SJSA1 (cell line): ENCODE data around the gene MYLK2. TPM values are rescaled to one million over a fixed set of nuclear protein-coding genes. Genes with fewer than 3 reads are reported as not detected.

ENCODE experiments used
- DNase-seq, 2 experiments: peaks; one replicate each; pipeline ENCODE4 v3.0.0-alpha.2; 2015 to 2020; ENCODE audit warnings: low spot score in 2 of 2, low read depth in 1 of 2
- H3K27ac ChIP-seq: fragments of 250-450 bp; sonication (Bioruptor Pico); 2 replicates; pipeline ENCODE4 v1.5.1; 2020; ENCODE audit warnings: mild to moderate bottlenecking, moderate library complexity
- H3K27me3 ChIP-seq: fragments of 250-450 bp; sonication (Bioruptor Pico); replicated peaks from 2 replicates; pipeline ENCODE4 v1.5.1; 2020; ENCODE audit warnings: mild to moderate bottlenecking, moderate library complexity
- H3K36me3 ChIP-seq: fragments of 250-450 bp; sonication (Bioruptor Pico); 2 replicates; pipeline ENCODE4 v1.5.1; 2020; ENCODE audit warnings: mild to moderate bottlenecking
- H3K4me1 ChIP-seq: fragments of 250-450 bp; sonication (Bioruptor Pico); replicated peaks from 2 replicates; pipeline ENCODE4 v1.6.1; 2021; ENCODE audit warnings: mild to moderate bottlenecking
- H3K4me3 ChIP-seq: fragments of 250-450 bp; sonication (Bioruptor Pico); 2 replicates; pipeline ENCODE4 v1.5.1; 2020; ENCODE audit warnings: mild to moderate bottlenecking
- H3K9me3 ChIP-seq: fragments of 250-450 bp; sonication (Bioruptor Pico); replicated peaks from 2 replicates; pipeline ENCODE4 v1.5.1; 2020; ENCODE audit warnings: mild to moderate bottlenecking
- total RNA-seq: library from RNA; depleted of rRNA; stranded (reverse); fragments of >200 nt; shearing (Covaris generic); gene quantifications from 2 replicates; pipeline ENCODE4 v1.2.3, GENCODE V29; 2014

The MYLK2 gene
- total RNA-seq, 1 experiment from 2014 or later = 0.82 TPM

- Histone ChIP-seq H3K36me3 (no peaks in the 10 kb centered on the region), H3K27ac (no peak overlapping the region), H3K9me3 (no peaks in the 10 kb centered on the region), H3K4me3 (no peak overlapping the region), H3K4me1 (peaks cover 9% of the 10 kb centered on the region), H3K27me3 (peaks cover 20% of the 10 kb centered on the region)
- DNase-seq = peak in 1 of 2 experiments; percentile 22
Observed at GRCh38 chr20:31859998-31860380, 40.8 kb downstream of the MYLK2 start.

GRCh38 chr20:31860390-31861134 lies 41.4 kb downstream of the MYLK2 start:
- no peak overlapping the region for H3K4me3 ChIP-seq
- H3K27ac ChIP-seq = no peak overlapping the region
- peak in 1 of 2 experiments; percentile 40 for DNase-seq

GRCh38 chr20:31861135-31861384 lies 41.9 kb downstream of the MYLK2 start:
- H3K9me3 ChIP-seq = no peaks in the 10 kb centered on the region
- peak overlapping the region; percentile 37 for H3K4me3 ChIP-seq
- H3K4me1 ChIP-seq = peaks cover 9% of the 10 kb centered on the region
- no peak overlapping the region for H3K27ac ChIP-seq
- no peaks in the 10 kb centered on the region for H3K36me3 ChIP-seq
- DNase-seq = no peak
- H3K27me3 ChIP-seq = peaks cover 18% of the 10 kb centered on the region

More at GRCh38 chr20:31860390-31861134, 41.4 kb downstream of the MYLK2 start:
- Histone ChIP-seq H3K27me3 (peaks cover 18% of the 10 kb centered on the region), H3K9me3 (no peaks in the 10 kb centered on the region), H3K4me1 (peaks cover 9% of the 10 kb centered on the region), H3K36me3 (no peaks in the 10 kb centered on the region)

- Histone ChIP-seq H3K27me3 (peaks cover 18% of the 10 kb centered on the region), H3K9me3 (no peaks in the 10 kb centered on the region), H3K36me3 (no peaks in the 10 kb centered on the region), H3K27ac (no peak overlapping the region), H3K4me1 (peaks cover 9% of the 10 kb centered on the region), H3K4me3 (peak overlapping the region; percentile 37)
- DNase-seq = peak; percentile 43 to 73
Observed at GRCh38 chr20:31861385-31862156, 42.4 kb downstream of the MYLK2 start.

GRCh38 chr20:31862157-31862470 lies 43.0 kb downstream of the MYLK2 start:
- Histone ChIP-seq H3K9me3 (no peaks in the 10 kb centered on the region), H3K4me1 (peaks cover 9% of the 10 kb centered on the region), H3K36me3 (no peaks in the 10 kb centered on the region), H3K27me3 (peaks cover 18% of the 10 kb centered on the region), H3K27ac (no peak overlapping the region), H3K4me3 (no peak overlapping the region)
- DNase-seq = no peak

- no peak for DNase-seq
- Histone ChIP-seq H3K4me1 (peaks cover 9% of the 10 kb centered on the region), H3K27me3 (peaks cover 18% of the 10 kb centered on the region), H3K27ac (no peak overlapping the region), H3K9me3 (no peaks in the 10 kb centered on the region), H3K36me3 (no peaks in the 10 kb centered on the region), H3K4me3 (no peak overlapping the region)
Observed at GRCh38 chr20:31862506-31862905, 43.4 kb downstream of the MYLK2 start.

- no peaks in the 10 kb centered on the region for H3K36me3 ChIP-seq
- H3K4me1 ChIP-seq = peaks cover 9% of the 10 kb centered on the region
- no peak overlapping the region for H3K4me3 ChIP-seq
- DNase-seq = no peak
- H3K9me3 ChIP-seq = no peaks in the 10 kb centered on the region
- no peak overlapping the region for H3K27ac ChIP-seq
- H3K27me3 ChIP-seq = peaks cover 18% of the 10 kb centered on the region
Observed at GRCh38 chr20:31863296-31864085, 44.3 kb downstream of the MYLK2 start.

- H3K27me3 ChIP-seq = peaks cover 26% of the 10 kb centered on the region
- no peak for DNase-seq
- H3K9me3 ChIP-seq = no peaks in the 10 kb centered on the region
Observed at GRCh38 chr20:31864521-31865400, 45.6 kb downstream of the MYLK2 start.

GRCh38 chr20:31866221-31866620 lies 47.1 kb downstream of the MYLK2 start:
- Histone ChIP-seq H3K27me3 (peaks cover 26% of the 10 kb centered on the region), H3K4me1 (peaks cover 17% of the 10 kb centered on the region), H3K9me3 (no peaks in the 10 kb centered on the region), H3K4me3 (no peak overlapping the region), H3K27ac (no peak overlapping the region), H3K36me3 (no peaks in the 10 kb centered on the region)
- DNase-seq = no peak

More at GRCh38 chr20:31864521-31865400, 45.6 kb downstream of the MYLK2 start:
- H3K4me1 ChIP-seq = peaks cover 12% of the 10 kb centered on the region
- no peaks in the 10 kb centered on the region for H3K36me3 ChIP-seq
- H3K27ac ChIP-seq = no peak overlapping the region
- no peak overlapping the region for H3K4me3 ChIP-seq

GRCh38 chr20:31868853-31869672 lies 49.9 kb downstream of the MYLK2 start:
- Histone ChIP-seq H3K9me3 (no peaks in the 10 kb centered on the region), H3K36me3 (no peaks in the 10 kb centered on the region), H3K27ac (no peak overlapping the region), H3K27me3 (peaks cover 32% of the 10 kb centered on the region), H3K4me3 (no peak overlapping the region), H3K4me1 (peaks cover 15% of the 10 kb centered on the region)
- no peak for DNase-seq

GRCh38 chr20:31869673-31869941 lies 50.5 kb downstream of the MYLK2 start:
- Histone ChIP-seq H3K4me3 (peak overlapping the region; percentile 54), H3K9me3 (no peaks in the 10 kb centered on the region), H3K27ac (no peak overlapping the region), H3K4me1 (peaks cover 15% of the 10 kb centered on the region), H3K36me3 (no peaks in the 10 kb centered on the region), H3K27me3 (peaks cover 32% of the 10 kb centered on the region)
- no peak for DNase-seq

- Histone ChIP-seq H3K27ac (no peak within 1 kb of the TSS), H3K36me3 (no peaks in the 10 kb centered on the region), H3K4me1 (peaks cover 15% of the 10 kb centered on the region), H3K4me3 (peak within 1 kb of the TSS; percentile 54), H3K27me3 (peaks cover 32% of the 10 kb centered on the region), H3K9me3 (no peaks in the 10 kb centered on the region)
- peak; percentile 36 to 47 for DNase-seq
Observed at GRCh38 chr20:31869942-31870725, 51.0 kb downstream of the MYLK2 start, which contains the start of the genes DUSP15 and TTLL9. Gene DUSP15 (minus strand): TSS chr20:31870527. CDS start chr20:31870337, 190 bp downstream. Gene TTLL9 (plus strand): TSS chr20:31870634. CDS start chr20:31871127, 493 bp downstream.
